ENCODE measurements around the gene TSPEAR.

TSPEAR gene

DNA sequence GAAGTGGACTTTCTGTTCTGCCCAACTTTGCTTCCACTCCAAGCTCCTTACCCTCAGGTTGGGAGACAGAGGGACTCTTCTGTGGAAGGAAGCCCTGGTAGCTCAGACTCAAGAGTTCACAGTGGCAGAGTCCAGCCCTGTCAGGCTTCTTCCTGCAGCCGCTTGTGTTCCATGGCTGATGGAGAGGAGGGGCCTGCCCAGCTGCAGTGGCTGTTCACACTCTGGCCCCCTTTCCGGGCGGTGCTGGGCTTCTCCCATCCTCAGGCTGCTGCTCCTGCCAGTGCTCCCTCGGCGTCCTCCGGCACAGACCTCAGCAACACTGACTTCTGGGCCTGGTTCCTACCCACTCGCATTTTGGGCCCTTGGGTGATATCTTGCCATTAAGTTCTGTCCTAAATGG, 175.4 kb downstream of the TSPEAR start:
- no peak for DNase-seq

DNA sequence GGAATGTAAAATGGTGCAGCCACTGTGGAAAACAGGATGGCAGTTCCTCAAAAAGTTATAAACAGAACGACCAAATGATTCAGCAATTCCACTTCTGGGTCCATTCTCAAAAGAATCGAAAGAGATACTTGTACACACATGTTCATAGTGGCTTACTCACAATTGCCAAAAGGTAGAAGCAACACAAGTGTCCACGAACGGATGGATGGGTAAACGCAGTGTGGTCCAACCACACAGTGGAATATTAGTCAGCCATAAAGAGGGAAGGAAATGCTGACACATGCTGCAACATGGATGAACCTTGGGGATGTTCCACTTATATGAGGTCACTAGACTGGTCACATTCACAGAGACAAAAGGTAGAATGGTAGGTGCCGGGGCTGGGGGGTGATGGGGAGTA, 176.7 kb downstream of the TSPEAR start:
- no peak for DNase-seq

DNA sequence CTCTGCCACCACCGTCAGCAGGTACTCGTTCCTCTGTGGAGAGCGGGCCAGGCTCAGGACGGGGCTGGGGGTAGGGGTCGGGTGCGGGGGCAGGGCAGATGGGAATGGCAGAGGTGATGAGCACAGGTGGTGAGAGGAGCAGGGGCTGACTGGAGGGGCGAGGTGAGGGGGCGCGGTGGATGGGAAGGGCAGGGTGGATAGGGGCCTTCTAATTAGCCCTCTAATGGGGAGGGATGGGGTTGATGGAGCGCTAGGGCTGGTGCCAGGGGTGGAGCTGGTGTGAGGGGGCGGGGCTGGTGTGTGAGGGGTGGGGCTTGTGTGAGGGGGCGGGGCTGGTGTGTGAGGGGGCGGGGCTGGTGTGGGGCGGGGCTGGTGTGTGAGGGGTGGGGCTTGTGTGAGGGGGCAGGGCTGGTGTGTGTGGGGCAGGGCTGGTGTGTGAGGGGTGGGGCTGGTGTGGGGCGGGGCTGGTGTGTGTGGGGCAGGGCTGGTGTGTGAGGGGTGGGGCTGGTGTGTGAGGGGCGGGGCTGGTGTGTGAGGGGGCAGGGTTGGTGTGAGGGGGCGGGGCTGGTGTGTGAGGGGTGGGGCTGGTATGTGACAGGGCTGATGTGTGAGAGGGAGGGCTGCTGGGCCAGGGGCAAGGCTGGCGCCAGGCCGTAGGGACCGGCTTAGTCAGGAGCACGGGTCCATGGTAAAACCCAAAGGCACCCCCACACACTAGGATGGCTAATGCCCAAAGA, 177.3 kb downstream of the TSPEAR start:
- no peak for DNase-seq

DNA sequence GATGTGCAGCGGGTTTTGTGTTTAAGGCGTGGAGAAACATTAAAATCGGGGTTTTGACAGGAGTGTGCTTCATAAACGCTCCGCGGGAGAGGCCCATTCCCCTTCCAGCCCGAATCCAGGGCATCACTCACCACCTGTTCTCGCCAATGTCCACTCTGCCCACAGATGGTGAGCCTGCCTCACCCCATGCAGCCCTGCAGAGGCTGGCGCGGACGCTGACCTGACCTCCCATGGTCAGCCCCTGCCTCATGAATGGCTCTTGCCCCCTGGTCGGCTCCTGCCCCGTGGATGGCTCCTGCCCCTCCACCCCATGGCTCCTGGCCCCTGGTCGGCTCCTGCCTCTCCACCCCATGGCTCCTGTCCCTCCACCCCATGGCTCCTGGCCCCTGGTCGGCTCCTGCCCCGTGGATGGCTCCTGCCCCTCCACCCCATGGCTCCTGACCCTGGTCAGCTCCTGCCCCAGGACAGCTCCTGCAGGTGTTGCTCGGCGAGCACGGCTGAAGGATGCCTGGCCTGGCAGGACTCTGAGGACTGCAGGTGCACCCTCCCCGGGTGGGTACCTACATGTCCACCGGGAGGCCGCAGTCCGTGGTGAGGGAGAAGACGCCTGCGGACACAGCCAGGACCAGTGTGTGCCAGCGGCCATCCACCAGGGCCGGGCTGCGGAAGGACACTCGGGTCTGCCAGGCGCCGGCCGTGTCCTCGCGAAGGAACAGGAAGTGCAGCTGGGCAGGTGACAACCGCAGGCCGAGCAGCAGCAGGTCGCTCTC, 178.1 kb downstream of the TSPEAR start:
- no peak for DNase-seq

DNA sequence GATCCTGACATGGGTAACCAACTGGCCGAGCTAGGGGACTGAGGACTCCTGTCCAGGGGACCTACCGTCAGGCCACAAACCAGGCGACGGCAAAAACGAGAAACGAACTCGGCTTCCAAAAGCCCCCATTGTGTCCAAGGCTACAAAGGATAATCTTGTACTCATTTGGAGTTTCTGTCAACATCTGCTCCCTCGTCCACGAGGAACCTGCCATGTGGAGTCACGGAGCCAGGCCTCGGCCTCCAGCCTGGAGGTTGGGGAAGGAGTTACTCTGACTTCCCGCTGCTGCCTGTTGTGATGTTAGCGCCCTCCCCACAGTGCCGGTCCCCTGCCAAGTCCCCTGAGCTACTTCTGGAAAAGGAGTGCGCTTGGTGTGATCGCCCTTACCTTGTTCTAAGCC, 178.7 kb downstream of the TSPEAR start:
- no peak for DNase-seq

DNA sequence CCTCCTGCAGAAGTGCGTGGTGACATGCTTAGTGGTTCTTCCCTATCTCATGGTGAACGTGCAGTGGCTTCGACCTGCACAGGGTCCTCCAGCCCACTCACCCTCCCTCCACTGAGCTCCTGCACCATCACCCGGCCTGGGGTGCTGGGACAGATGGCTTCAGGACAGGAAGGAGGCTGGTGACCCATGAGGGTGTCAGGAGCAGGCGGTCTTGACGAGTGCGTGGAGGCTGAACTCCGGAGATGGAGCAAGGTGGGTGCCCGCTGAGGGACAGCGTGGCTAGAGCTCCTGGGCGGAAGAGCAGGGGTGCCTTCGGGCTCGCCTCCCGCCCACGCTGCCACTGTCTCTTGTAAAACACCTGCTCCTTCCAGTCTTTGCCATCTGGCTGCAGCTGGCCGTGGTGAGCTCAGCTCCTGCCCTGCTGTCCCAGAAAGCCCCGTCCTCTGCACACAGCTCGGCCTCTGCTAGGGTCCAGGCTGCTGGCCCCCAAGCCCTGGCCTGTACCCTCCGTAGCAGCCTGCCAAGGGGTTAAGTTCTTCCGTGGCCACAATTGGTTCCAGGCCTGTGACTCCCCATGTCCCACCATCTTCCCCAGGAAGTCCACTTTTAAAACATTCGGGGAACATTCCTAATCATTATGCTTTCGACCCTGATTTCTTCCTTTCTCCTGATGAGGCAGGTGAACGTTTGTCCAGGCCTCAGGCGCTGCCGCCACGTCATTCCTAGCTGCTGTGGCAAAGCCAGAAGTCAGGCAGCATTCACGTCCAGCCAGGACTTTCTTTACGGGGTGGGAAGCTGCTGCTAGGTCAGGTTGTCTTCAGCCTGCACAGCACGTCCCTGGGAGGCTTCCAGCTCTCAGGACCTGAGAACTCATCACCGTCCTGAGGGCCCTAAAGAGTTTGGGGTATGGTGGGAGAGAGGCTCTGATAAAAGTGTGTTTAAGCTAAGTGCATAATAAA, 179.5 kb downstream of the TSPEAR start:
- DNase-seq, result no peak

DNA sequence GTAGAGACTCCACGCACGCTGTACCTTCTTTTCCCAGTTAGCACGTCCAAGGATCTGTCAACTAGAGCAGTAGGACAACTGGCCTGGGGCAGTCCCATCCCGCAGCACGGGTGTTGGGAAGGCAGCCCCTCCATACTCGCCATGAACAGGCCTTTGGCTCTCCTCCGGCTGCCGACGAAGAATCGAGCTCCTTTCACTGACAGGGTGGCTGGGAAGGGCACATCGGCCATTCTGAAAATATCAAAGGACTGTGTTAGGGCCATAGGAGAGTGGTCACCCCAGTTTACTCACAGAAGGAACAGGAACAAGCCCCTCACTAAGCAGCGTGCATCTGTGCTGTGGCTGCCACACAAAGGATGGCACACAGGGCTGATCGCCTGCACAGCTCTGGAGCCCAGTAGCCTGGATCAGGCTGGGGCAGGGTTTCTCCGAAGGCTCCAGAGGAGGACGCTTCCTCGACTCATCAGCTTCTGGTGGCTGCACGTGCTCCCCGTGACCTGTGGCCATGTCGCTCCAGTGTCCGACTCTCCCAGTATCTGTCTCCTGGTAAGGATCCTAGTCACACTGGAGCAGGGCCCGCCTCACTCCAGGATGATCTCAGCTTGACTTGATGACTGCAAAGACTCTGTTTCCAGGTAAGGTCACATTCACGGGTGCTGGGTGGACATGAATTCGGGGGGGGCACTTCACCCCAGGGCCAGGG, 180.3 kb downstream of the TSPEAR start:
- DNase-seq, result no peak

DNA sequence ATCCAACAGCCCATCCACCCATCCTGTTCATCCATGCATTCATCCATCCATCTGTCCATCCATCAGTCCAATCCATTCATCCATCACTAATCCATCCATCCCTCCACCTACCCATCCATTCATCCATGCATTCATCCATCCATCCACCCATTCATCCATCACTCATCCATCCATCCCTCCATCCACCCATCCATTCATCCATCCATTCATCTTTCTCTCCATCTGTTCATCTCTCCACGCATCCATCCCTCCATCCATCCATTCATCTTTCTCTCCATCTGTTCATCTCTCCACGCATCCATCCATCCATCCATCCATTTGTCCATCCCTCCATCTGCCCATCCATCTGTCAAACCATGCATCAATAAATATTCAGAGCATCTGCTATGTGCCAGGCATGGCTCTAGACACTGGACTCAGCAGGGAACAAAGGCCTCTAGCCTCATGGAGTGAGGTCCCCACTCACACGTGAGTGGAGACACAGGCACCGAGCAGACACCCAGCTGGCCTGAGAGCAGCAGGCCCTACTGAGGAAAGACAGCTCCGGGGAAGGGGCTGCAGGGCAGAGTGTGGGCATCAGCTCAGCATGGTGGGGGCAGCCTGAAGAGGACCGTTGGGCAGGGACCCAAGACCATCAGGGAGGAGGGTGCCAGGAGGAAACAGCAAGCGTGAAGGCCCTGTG, 181.0 kb downstream of the TSPEAR start:
- DNase-seq, result no peak

DNA sequence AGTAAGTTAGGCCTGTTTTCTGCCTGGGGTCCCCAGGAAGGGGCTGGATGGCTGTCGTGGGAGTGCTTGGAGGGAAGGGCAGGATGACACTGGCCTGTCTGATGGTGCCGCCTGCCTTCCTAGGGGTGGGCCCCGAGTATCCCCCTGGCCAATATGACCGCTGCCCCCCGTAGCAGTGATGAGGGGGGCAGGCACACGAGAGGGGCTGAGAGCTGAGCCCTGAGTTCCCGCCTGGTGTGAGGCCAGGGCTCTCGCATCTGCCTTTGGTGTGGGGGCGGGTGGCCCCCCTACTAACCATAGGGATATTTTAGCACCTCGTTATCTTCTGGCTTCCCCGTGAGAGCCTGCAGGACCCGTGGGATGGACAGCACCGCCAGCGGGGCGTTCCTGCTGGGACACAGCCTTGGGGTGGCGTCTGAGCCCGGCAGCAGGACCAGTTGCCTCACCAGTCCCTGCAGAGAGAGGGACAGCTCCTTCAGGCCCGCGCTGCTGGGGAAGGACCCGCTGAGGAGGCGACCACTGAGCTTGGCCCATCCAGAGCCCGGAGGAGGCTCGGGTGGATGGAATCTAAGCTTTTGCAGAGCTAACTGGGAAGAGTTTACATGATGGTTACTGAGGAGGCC, 181.8 kb downstream of the TSPEAR start:
- DNase-seq, result no peak

DNA sequence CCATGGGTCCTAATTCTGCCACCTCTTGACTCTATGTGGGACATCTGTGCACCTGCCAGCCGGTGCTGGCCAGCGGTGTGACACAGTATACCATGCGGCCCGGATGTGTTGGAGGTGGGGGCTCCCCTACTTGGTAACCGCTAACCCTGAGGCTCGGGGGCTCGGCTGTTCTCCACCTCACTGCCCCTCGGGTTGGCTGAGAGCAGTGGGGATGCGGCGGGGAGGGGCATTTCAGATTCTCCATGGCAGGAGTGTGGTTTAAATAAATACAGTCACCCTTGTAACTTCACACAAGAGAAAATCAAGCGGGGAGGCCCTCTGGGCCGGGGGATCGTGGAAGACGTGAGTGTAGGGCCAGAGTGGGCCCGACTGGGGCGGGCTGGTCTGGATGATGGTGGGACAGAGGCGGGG, 182.4 kb downstream of the TSPEAR start:
- no peak for DNase-seq

DNA sequence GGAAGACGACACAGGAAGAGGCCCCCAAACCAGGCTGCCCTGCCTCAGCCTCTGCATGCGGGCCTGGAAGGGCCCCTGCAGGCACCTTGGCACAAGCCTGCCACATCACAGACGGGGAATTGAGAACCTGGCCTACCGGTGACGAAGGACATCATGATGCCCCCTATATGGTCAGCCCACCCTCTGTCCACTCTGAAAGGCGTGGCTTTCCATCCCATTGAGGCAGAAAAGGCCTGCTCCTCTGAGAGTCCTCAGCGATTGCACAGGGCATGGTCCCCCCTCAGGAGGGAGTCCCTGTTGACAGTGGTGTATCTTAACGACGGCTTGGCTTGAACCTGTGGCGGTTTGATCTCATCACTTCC, 182.8 kb downstream of the TSPEAR start:
- DNase-seq, result no peak

DNA sequence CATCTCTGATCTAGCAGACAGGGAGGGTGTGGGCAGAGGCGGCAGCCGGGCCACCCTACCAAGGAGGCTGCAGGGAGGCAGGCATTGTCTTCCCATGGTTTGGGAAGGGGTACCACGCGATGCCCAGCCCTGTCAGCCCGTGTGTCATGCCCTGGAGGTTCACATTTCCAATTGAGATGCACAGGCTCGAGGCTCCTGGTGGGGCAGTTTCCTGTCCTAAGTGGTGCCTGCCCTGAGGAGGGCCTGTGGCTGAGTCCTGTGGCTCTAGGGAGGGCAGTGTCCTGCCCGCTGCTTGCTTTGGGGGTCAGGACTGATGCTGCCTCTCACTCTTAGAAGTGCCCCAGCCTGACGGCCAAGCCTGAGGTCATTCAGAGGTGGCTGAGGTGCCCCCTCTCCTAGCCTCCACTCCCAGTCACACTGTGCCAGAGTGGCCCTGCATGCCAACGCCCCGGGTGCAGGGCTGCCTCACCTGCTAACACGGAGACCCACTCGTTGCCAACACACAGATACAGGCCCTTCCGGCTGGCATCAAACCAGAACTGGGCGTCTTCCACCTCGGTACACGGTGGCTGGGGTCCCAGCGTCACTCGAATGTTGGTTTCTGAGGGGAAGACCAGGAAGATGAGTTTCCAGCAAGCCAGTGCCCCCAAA, 183.3 kb downstream of the TSPEAR start:
- no peak for DNase-seq

DNA sequence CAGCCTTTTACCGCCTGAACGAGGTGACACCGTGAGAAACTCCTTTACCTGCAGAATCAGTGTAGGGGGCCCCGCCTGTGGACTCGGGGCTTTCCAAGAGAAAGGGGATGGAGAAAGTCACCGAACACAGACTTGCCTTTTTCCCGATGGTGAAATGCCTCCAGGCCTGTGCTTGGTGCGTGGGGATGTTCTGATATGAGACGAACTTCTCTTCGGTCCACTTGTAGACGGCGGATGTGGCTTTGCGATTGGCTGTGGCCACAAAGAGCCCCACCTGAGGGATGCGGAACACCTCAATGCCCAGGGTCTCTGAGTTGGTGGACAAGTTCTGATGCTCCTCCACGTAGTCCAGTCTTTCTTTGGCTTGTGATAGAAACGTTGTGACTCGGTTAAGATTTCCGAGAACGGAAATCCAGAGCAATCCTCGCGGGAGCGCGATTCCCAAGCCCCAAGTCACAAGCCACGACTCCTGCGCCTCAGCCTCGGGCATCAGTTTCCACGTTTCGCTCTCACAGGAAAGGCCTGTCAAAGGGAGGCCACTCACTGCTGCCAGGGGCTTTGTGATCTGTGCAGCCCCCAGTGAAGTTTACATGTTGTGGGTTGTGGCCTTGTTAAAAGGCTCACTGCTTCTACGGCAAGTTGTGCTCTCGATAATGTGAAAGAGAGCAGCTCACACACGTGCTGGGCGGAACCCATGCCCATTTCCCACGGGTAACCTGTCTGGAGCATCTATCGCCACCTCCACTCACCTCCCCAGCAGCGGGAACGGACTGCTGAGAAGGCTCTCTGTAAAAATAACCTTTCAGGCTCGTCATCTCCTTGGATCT, 184.0 kb downstream of the TSPEAR start:
- no peak for DNase-seq

DNA sequence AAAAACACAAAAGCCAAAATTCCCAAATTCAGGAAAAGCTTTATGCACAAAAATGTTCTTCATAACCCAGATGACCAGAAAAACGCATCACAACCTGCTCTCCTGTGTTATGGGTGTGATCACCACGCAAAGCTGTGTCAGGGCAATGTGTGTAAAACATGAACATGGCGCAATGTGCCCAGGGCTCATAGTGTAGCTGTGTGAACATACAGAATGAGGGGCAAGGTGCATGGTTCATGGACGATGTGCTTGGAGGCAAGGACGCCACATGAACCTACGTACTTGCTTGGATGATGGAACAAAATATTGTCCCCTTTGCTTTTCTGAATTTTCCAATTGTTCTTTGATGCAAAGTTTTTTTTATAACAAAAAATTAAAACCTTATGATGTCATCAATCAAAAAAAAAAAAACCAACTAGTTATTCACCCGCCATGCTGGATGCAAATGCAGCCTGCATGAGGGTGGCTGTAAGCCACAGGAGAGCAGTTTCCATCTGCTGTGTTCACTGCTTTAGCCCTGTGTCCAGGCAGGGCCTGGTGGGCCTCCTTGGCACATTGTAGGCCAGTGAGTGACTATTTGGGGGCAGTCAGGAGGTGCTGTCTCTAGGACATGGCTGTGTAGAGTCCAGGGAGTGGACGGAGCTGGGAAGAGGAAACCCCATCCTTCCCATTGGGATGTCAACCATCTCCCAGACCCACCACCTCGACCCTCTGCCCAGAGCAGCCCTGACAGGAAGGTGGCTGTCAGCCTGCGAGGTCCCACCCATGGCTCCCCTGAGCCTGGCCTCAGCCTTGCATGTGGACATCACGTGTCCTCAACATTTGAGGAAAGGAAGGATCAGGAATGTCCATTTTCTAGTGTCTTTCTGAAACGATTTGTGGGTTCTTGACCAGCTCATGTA, 185.0 kb downstream of the TSPEAR start:
- DNase-seq, result no peak

DNA sequence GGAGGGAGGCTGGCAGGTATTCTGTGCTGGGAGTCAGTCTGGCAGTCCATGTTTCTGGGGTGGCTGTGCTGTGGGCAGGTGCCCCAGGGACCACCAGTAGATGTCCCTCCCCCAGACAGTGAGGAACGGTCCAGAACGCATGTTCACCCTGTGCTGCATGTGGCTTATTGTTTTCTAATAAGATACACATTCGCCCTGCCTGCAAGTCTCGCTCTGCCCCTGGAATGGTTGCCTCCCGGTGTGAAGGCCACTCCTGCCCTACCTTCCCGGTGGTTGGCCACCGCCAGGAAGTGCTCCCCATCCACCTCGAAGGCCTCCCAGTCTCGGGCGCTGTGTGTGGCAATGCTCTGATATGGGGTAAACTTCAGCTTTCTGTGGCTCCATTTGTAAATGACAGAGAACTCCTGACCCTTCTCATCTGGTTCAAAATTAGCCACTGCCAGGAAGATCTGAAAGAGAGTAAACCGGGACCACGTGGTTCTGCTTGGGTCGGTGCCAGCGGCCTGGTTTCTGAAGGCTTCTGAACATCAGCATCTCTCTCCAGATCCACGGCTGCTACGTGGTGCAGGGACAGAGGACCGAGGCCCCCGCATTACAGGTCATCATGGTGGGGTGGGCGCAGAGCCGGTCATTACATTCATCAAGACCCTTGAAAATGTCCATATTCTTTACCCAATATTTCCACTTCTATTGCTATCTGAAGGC, 185.8 kb downstream of the TSPEAR start:
- no peak for DNase-seq

DNA sequence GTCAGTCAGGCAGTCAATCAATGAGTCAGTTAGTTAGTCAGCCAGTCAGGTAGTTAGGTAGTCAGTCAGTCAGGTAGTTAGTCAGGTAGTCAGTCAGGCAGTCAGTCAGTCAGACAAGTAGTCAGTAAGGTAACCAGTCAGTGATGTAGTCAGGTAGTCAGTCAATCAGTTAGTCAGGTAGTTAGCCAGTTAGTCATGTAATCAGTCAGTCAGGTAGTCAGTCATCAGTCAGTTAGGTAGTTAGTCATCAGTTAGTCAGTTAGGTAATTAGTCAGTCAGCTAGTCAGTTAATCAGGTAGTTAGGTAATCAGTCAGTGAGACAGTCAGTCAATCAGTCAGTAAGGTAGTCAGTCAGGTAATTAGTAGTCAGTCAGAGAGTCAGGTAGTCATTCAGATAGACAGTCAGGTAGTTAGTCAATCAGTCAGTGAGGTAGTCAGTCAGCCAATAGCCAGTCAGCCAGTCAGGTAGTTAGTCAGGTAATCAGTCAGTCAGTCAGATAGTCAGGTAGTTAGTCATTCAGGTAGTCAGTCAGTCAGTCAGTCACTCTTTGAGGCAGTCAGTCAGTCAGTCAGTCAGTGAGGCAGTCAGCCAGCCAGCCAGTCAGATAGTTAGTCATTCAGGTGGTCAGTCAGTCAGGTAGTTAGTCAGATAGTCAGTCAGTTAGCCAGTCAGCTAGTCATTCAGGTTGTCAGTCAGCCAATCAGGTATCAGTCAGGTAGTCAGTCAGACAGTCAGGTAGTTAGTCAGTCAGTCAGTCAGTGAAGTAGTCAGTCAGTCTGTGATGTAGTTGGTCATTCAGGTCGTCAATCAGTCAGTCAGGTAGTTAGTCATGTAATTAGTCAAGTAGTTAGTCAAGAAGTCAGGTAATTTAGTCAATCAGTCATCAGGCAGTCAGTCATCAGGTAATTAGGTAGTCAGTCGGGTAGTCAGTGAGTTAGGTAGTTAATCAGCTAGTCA, 186.7 kb downstream of the TSPEAR start:
- no peak for DNase-seq
